K562 (cell line): ENCODE measurements around the gene HYOU1. TPM values are rescaled to one million over a fixed set of nuclear protein-coding genes. Genes with fewer than 3 reads are reported as not detected.

Experiments used
- ATAC-seq: fragments of 200-7000 bp; cut with Tn5 transposase; 3 replicates; pipeline ENCODE4 v1.9.1; 2020; ENCODE audit warnings: moderate library complexity
- BruUV-seq: library from RNA; stranded (reverse); fragments of 400-500 nt; replicated peaks from 2 replicates; lab custom pipeline; 2021; lab: Mats Ljungman, UMichigan
- CTCF ChIA-PET: fragments of 300-600 bp; formaldehyde crosslinking; extraction: SDS; loops from one replicate; lab custom pipeline; 2021; ENCODE audit warnings: low intra/inter-chr PET ratio; lab: Yijun Ruan, JAX
- POLR2A ChIA-PET: fragments of 300-600, 350-650 bp; sonication (Branson Sonifier 250); formaldehyde crosslinking; extraction: SDS; loops from one replicate; lab custom pipeline; 2021; ENCODE audit warnings: antibody characterized with exemption, inconsistent platforms; lab: Yijun Ruan, JAX
- DNase-seq, 4 experiments: peaks; one replicate each; pipeline versions ENCODE4 v3.0.0 to v3.0.0-alpha.2; 2011 to 2018; ENCODE audit warnings: low spot score in 3 of 4, mixed read lengths in 3 of 4; ENCODE audit errors: extremely low read depth in 1 of 4
- FAIRE-seq: peaks from 2 replicates; lab custom pipeline; 2011; peaks lifted over from hg19 to GRCh38; lab: Jason Lieb, UNC
- H2AFZ ChIP-seq: 2 replicates; pipeline ENCODE4 v1.6.0; 2011; ENCODE audit warnings: low read depth, low read length, control low read depth, inconsistent platforms
- H3K27ac ChIP-seq: fragments of 200-600 bp; 3 replicates; pipeline ENCODE4 v1.8.0; 2011; ENCODE audit warnings: low read depth, mild to moderate bottlenecking, control low read depth, inconsistent platforms, low read length, moderate library complexity, mixed read lengths; ENCODE audit errors: extremely low read depth
- H3K27me3 ChIP-seq, 2 experiments: fragments of 300-600 bp in 1 of 2; 2 replicates in 1 of 2; 3 replicates in 1 of 2; pipeline versions ENCODE4 v1.6.0 to v1.8.0; 2011; ENCODE audit warnings: inconsistent platforms in 2 of 2, low read length in 2 of 2, mild to moderate bottlenecking in 1 of 2, mixed read lengths in 1 of 2, moderate library complexity in 1 of 2; ENCODE audit not compliant: control insufficient read depth in 2 of 2, insufficient read depth in 2 of 2
- H3K36me3 ChIP-seq: fragments of 300-600 bp; 3 replicates; pipeline ENCODE4 v1.8.0; 2011; ENCODE audit warnings: mild to moderate bottlenecking, low read length, inconsistent platforms; ENCODE audit not compliant: control insufficient read depth, insufficient read depth
- H3K4me1 ChIP-seq, 2 experiments: fragments of 200-600 bp in 1 of 2; replicated peaks in 1 of 2; 2 replicates in 1 of 2; 3 replicates in 1 of 2; pipeline versions ENCODE4 v1.5.1 to v1.8.0; 2011; ENCODE audit warnings: inconsistent platforms in 2 of 2, low read length in 2 of 2, mild to moderate bottlenecking in 1 of 2, mixed read lengths in 1 of 2, moderate library complexity in 1 of 2; ENCODE audit not compliant: control insufficient read depth in 2 of 2, insufficient read depth in 2 of 2
- H3K4me2 ChIP-seq: 2 replicates; pipeline ENCODE4 v1.6.1; 2011; ENCODE audit warnings: low read length, control low read depth, inconsistent platforms, mixed read lengths; ENCODE audit not compliant: insufficient read depth
- H3K4me3 ChIP-seq: fragments of 200-600 bp; sonication (generic), shearing (Covaris generic); 2 replicates; pipeline ENCODE4 v1.5.1; 2016; ENCODE audit warnings: control low read depth, inconsistent platforms
- H3K79me2 ChIP-seq: fragments of 200-600 bp; 3 replicates; pipeline ENCODE4 v1.8.0; 2011; ENCODE audit warnings: low read length, inconsistent platforms; ENCODE audit not compliant: control insufficient read depth, insufficient read depth
- H3K9ac ChIP-seq, 2 experiments: 2 replicates each; pipeline versions ENCODE4 v1.6.0 to v1.6.1; 2011; ENCODE audit warnings: low read depth in 2 of 2, low read length in 2 of 2, control low read depth in 1 of 2, inconsistent platforms in 1 of 2, mild to moderate bottlenecking in 1 of 2, mixed read lengths in 1 of 2; ENCODE audit not compliant: insufficient read depth in 1 of 2
- H3K9me1 ChIP-seq: one replicate; pipeline ENCODE4 v1.6.0; 2011; ENCODE audit warnings: inconsistent platforms, mild to moderate bottlenecking, low read length, moderate library complexity; ENCODE audit not compliant: control insufficient read depth, insufficient read depth
- H3K9me3 ChIP-seq: replicated peaks from 2 replicates; pipeline ENCODE4 v1.5.1; 2011; ENCODE audit warnings: low read depth, low read length, inconsistent platforms; ENCODE audit not compliant: control insufficient read depth, insufficient read depth
- H4K20me1 ChIP-seq: replicated peaks from 2 replicates; pipeline ENCODE4 v1.6.1; 2011; ENCODE audit warnings: low read length, inconsistent platforms, mixed read lengths; ENCODE audit not compliant: control insufficient read depth, insufficient read depth
- ELF1 ChIP-seq: fragments of 200-800 bp; sonication (Bioruptor generic); IDR thresholded peaks from 2 replicates; pipeline ENCODE4 v1.6.1; 2016; ENCODE audit warnings: missing genetic modification characterization, missing compliant biosample characterization
- ETV5 ChIP-seq: sonication (generic); formaldehyde crosslinking; IDR thresholded peaks from 2 replicates; pipeline ENCODE4 v1.4.0; 2020; ENCODE audit warnings: low read depth, mild to moderate bottlenecking, missing genetic modification reagents
- FIP1L1 ChIP-seq: fragments of 200-400 bp; formaldehyde crosslinking; IDR thresholded peaks from 2 replicates; pipeline ENCODE4 v1.6.1; 2018; ENCODE audit warnings: mild to moderate bottlenecking, low read depth, low read length; ENCODE audit not compliant: poor library complexity, severe bottlenecking
- GTF2F1 ChIP-seq: IDR thresholded peaks from 2 replicates; pipeline ENCODE4 v1.6.1; 2011; ENCODE audit warnings: low read depth, low read length, improper control_type of control experiment
- HNRNPLL ChIP-seq: fragments of 200-400 bp; formaldehyde crosslinking; IDR thresholded peaks from 2 replicates; pipeline ENCODE4 v1.6.1; 2017; ENCODE audit warnings: low read length, low read depth, mild to moderate bottlenecking; ENCODE audit not compliant: poor library complexity, severe bottlenecking
- MTA3 ChIP-seq: fragments of 450-650 bp; formaldehyde crosslinking; IDR thresholded peaks from 2 replicates; pipeline ENCODE4 v1.6.1; 2017; ENCODE audit warnings: mild to moderate bottlenecking, borderline replicate concordance
- MXI1 ChIP-seq: IDR thresholded peaks from 2 replicates; pipeline ENCODE4 v1.6.1; 2011; ENCODE audit warnings: low read depth, mild to moderate bottlenecking, improper control_type of control experiment, low read length
- MYBL2 ChIP-seq, 2 experiments: fragments of 450-650 bp in 1 of 2; sonication (generic) in 1 of 2; formaldehyde crosslinking in 1 of 2; IDR thresholded peaks; 2 replicates each; pipeline versions ENCODE4 v1.6.1 to v1.8.1; 2017 to 2022; ENCODE audit warnings: borderline replicate concordance in 1 of 2, inconsistent platforms in 1 of 2, low read depth in 1 of 2, mild to moderate bottlenecking in 1 of 2, missing genetic modification reagents in 1 of 2, moderate library complexity in 1 of 2
- MYC ChIP-seq, 2 experiments: fragments of 250-450 bp in 1 of 2; sonication (Bioruptor Pico) in 1 of 2; IDR thresholded peaks; 2 replicates each; pipeline versions ENCODE4 v1.5.1 to v1.6.1; 2012 to 2021; ENCODE audit warnings: low read depth in 2 of 2, borderline replicate concordance in 1 of 2, improper control_type of control experiment in 1 of 2, low read length in 1 of 2, mild to moderate bottlenecking in 1 of 2, moderate library complexity in 1 of 2
- POLR2G ChIP-seq: fragments of 200-400 bp; formaldehyde crosslinking; IDR thresholded peaks from 2 replicates; pipeline ENCODE4 v1.6.1; 2017; ENCODE audit warnings: low read depth, mild to moderate bottlenecking, antibody characterized with exemption, low read length, moderate library complexity
- SAFB ChIP-seq: fragments of 200-400 bp; formaldehyde crosslinking; IDR thresholded peaks from 2 replicates; pipeline ENCODE4 v1.6.1; 2017; ENCODE audit warnings: low read depth, low read length, borderline replicate concordance
- YY1 ChIP-seq, 3 experiments: IDR thresholded peaks; 2 replicates each; pipeline ENCODE4 v1.6.1; 2011; ENCODE audit warnings: low read length in 2 of 3, mild to moderate bottlenecking in 2 of 3, moderate library complexity in 2 of 3, borderline replicate concordance in 1 of 3, control low read depth in 1 of 3, low read depth in 1 of 3; ENCODE audit not compliant: insufficient read depth in 3 of 3, insufficient replicate concordance in 2 of 3, control insufficient read depth in 1 of 3, insufficient read length in 1 of 3; ENCODE audit errors: extremely low read depth in 1 of 3
- ZBTB2 ChIP-seq: fragments of 450-650 bp; IDR thresholded peaks from 2 replicates; pipeline ENCODE4 v1.6.1; 2016; ENCODE audit warnings: antibody characterized with exemption
- ZNF57 ChIP-seq: fragments of 450-650 bp; formaldehyde crosslinking; IDR thresholded peaks from 2 replicates; pipeline ENCODE4 v1.4.0; 2020; ENCODE audit warnings: mild to moderate bottlenecking, moderate library complexity
- WGBS: fragments of 100-300 bp; shearing (Covaris generic); methylation state at CpG from one replicate; pipeline ENCODE4 v1.1.6; 2016; ENCODE audit warnings: low coverage, mixed read lengths; ENCODE audit not compliant: insufficient coverage; ENCODE audit errors: missing lambda C conversion rate; 5-methylcytosine and 5-hydroxymethylcytosine counted together
- in situ Hi-C: fragments of 300-500 bp; cut with MboI; formaldehyde crosslinking; loops from 4 replicates; pipeline ENCODE4 v1.15.0; 2018; ENCODE audit warnings: inconsistent platforms, mixed read lengths
- intact Hi-C: fragments of 100-400 bp; cut with micrococcal nuclease; formaldehyde crosslinking; loops from 2 replicates; pipeline ENCODE4 v1.14.2; 2022
- polyA plus RNA-seq, 8 experiments: library from polyadenylated mRNA; depleted of rRNA in 4 of 8; stranded (reverse) in 5 of 8; unstranded in 3 of 8; fragments of >200 nt; fragmentation: Nextera tagmentation in 2 of 8; fragmentation: Illumina TruSeq in 1 of 8; extraction: Ambion mirVana in 2 of 8; extraction: Trizol in 1 of 8; gene quantifications; 2 replicates each; pipeline versions ENCODE4 v1.2.1 to v1.2.3, GENCODE V29; 2011 to 2014; ENCODE audit warnings: inconsistent platforms in 1 of 8, missing spikeins in 1 of 8
- total RNA-seq, 7 experiments: library from RNA; depleted of rRNA in 6 of 7; stranded (reverse); fragments of >200 nt in 6 of 7; fragmentation: Illumina TruSeq in 2 of 7; extraction: Trizol in 2 of 7; gene quantifications; 2 replicates each; pipeline versions ENCODE4 v1.2.1 to v1.2.3, GENCODE V29; 2011 to 2021; ENCODE audit warnings: low replicate concordance in 1 of 7

Gene HYOU1
- total and polyA plus RNA-seq, 9 of the 15 experiments (the other 6 are each of a cell fraction or from before 2014, with no cell fraction given) = 19.5 to 197 (median 128) TPM

- TF ChIP-seq MYBL2 (IDR thresholded peaks at IDR 0.05; ENCODE audit: low read depth) = no peak
- TF ChIP-seq MYBL2 (CRISPR knock-in tag; IDR thresholded peaks at IDR 0.05; ENCODE audit: borderline replicate concordance) = no peak
- no peak for TF ChIP-seq GTF2F1
- no peak for TF ChIP-seq FIP1L1
- TF ChIP-seq ZNF57 = no peak
Observed at GRCh38 chr11:119031912-119032280, 25.1 kb downstream of the HYOU1 start (continued).

- WGBS = under 1% methylated on average over 46 of the region's 67 CpGs
- Histone ChIP-seq H2AFZ (peak within 1 kb of the TSS; percentile 96), H3K27me3 (no peaks in the 10 kb centered on the region), H3K27ac (peak within 1 kb of the TSS; percentile 92), H3K9me1 (no peaks in the 10 kb centered on the region), H3K4me3 (peak within 1 kb of the TSS; percentile 92), H3K9me3 (no peaks in the 10 kb centered on the region), H4K20me1 (peaks cover 12% of the 10 kb centered on the region), H3K4me1 (peaks cover 30 to 41% of the 10 kb centered on the region in 2 experiments; a peak in 4 of 5 replicates), H3K36me3 (peaks cover 37% of the 10 kb centered on the region; the same call in 2 of the 3 replicates), H3K4me2 (peak within 1 kb of the TSS; percentile 98), H3K79me2 (peaks cover 39% of the 10 kb centered on the region), H3K9ac (peak within 1 kb of the TSS; percentile 86 to 99)
- DNase-seq (peak; percentile 95 to 99 (median 96)), ATAC-seq (peak; percentile 92), FAIRE-seq (peak; percentile 98)
- ChIA-PET POLR2A (interaction anchor here (1.1 to 1.4 kb wide), 4 partner anchors 13 to 37 kb away, joined by 3 to 4 read pairs (median 4); partner anchors contain the start of gene VPS11), CTCF (no interaction called here)
- in situ Hi-C loops (no loop called here), intact Hi-C loops (loop anchor here (1.0 to 2.0 kb wide), 2 partner anchors 12 to 70 kb away; partner anchors contain the start of genes DPAGT1, RPS25 and TRAPPC4)
- BruUV-seq = no TSS peak
- TF ChIP-seq HNRNPLL (peak; percentile 47), ELF1 (no peak), ZBTB2 (peak; percentile 94), SAFB (no peak), ETV5 (CRISPR knock-in tag) (peak; percentile 23; the same call in 1 of the 2 replicates), YY1 (IDR thresholded peaks at IDR 0.05; ENCODE audit: borderline replicate concordance in 1 of 3, control insufficient read depth in 1 of 3, extremely low read depth in 1 of 3, insufficient read depth in 3 of 3, insufficient read length in 1 of 3, insufficient replicate concordance in 2 of 3, low read depth in 1 of 3, low read length in 2 of 3) (peak in 2 of 3 experiments; percentile 9 to 45), POLR2G (peak; percentile 78), MTA3 (peak; percentile 66; the same call in 1 of the 2 replicates), MYC (IDR thresholded peaks at IDR 0.05; ENCODE audit: low read depth, low read length) (peak; percentile 94), MYC (CRISPR knock-in tag; IDR thresholded peaks at IDR 0.05; ENCODE audit: borderline replicate concordance, low read depth) (peak; percentile 42; the same call in 1 of the 2 replicates), MXI1 (peak; percentile 67; the same call in 1 of the 2 replicates)
Observed at GRCh38 chr11:119030329-119031047, 26.5 kb downstream of the HYOU1 start, which contains the start of gene SLC37A4. SLC37A4 (minus strand) TSS chr11:119030877.
